Hepatocyte (in vitro differentiated cells): ENCODE measurements around the gene ZMYND10. TPM values are rescaled to one million over a fixed set of nuclear protein-coding genes. Genes with fewer than 3 reads are reported as not detected.

Experiments
- DNase-seq: peaks from one replicate; pipeline ENCODE4 v3.0.0-alpha.2; 2016; ENCODE audit warnings: low spot score
- H2AFZ ChIP-seq: fragments of 200-600 bp; sonication (generic); 2 replicates; pipeline ENCODE4 v1.6.0; 2016; ENCODE audit warnings: antibody characterized with exemption, mild to moderate bottlenecking
- H3K27ac ChIP-seq: fragments of 200-600 bp; sonication (generic); 2 replicates; pipeline ENCODE4 v1.5.1; 2016; ENCODE audit warnings: mild to moderate bottlenecking
- H3K27me3 ChIP-seq: fragments of 200-600 bp; sonication (generic); 2 replicates; pipeline ENCODE4 v1.6.1; 2016
- H3K36me3 ChIP-seq: fragments of 200-600 bp; sonication (generic); replicated peaks from 2 replicates; pipeline ENCODE4 v1.5.1; 2016; ENCODE audit warnings: low read depth; ENCODE audit not compliant: insufficient read depth
- H3K4me1 ChIP-seq: fragments of 200-600 bp; sonication (generic); 2 replicates; pipeline ENCODE4 v1.5.1; 2016; ENCODE audit warnings: mild to moderate bottlenecking, moderate library complexity; ENCODE audit not compliant: insufficient read depth
- H3K4me2 ChIP-seq: fragments of 200-600 bp; sonication (generic); 2 replicates; pipeline ENCODE4 v1.6.0; 2016
- H3K4me3 ChIP-seq: fragments of 200-600 bp; sonication (generic); 2 replicates; pipeline ENCODE4 v1.5.1; 2016; ENCODE audit warnings: mild to moderate bottlenecking
- H3K79me2 ChIP-seq: fragments of 200-600 bp; sonication (generic); 2 replicates; pipeline ENCODE4 v1.6.0; 2017; ENCODE audit warnings: mild to moderate bottlenecking
- H3K9me2 ChIP-seq: fragments of 200-600 bp; sonication (generic); replicated peaks from 2 replicates; pipeline ENCODE4 v1.6.0; 2017; ENCODE audit warnings: mild to moderate bottlenecking; ENCODE audit not compliant: insufficient read depth
- H3K9me3 ChIP-seq: fragments of 200-600 bp; sonication (generic); 2 replicates; pipeline ENCODE4 v1.5.1; 2016; ENCODE audit warnings: low read depth, mild to moderate bottlenecking
- H4K20me1 ChIP-seq: fragments of 200-600 bp; sonication (generic); 2 replicates; pipeline ENCODE4 v1.6.0; 2016; ENCODE audit warnings: mild to moderate bottlenecking; ENCODE audit not compliant: insufficient read depth, poor library complexity, severe bottlenecking
- EZH2 ChIP-seq: fragments of 200-600 bp; sonication (generic); IDR thresholded peaks from 2 replicates; pipeline ENCODE4 v1.6.1; 2016; ENCODE audit warnings: antibody characterized with exemption, mild to moderate bottlenecking, borderline replicate concordance
- EZH2phosphoT487 ChIP-seq: fragments of 200-600 bp; sonication (generic); IDR thresholded peaks from one replicate; pipeline ENCODE4 v1.6.1; 2018; ENCODE audit warnings: antibody characterized with exemption, mild to moderate bottlenecking, low read depth, moderate library complexity; ENCODE audit not compliant: unreplicated experiment, severe bottlenecking
- WGBS: methylation state at CpG from one replicate; pipeline ENCODE4 v1.1.6; 2016; ENCODE audit warnings: low lambda C conversion rate; ENCODE audit errors: missing lambda C conversion rate; 5-methylcytosine and 5-hydroxymethylcytosine counted together
- polyA plus RNA-seq: library from polyadenylated mRNA; unstranded; fragments of >200 nt; fragmentation: Nextera tagmentation; extraction: Ambion mirVana; gene quantifications from 2 replicates; pipeline ENCODE4 v1.2.1, GENCODE V29; 2016
- total RNA-seq: library from RNA; depleted of rRNA; stranded (reverse); fragments of >200 nt; gene quantifications from 2 replicates; pipeline ENCODE4 v1.2.3, GENCODE V29; 2014
- TF ChIP-seq, protein P1 (sequence below): fragments of 200-600 bp; sonication (generic); IDR thresholded peaks from 2 replicates; pipeline ENCODE4 v1.5.1; 2016; ENCODE audit warnings: antibody characterized with exemption, mild to moderate bottlenecking; ENCODE audit not compliant: poor library complexity

ZMYND10 gene
- total and polyA plus RNA-seq, 2 experiments from 2014 or later, result 0.20 to 0.77 TPM

DNA sequence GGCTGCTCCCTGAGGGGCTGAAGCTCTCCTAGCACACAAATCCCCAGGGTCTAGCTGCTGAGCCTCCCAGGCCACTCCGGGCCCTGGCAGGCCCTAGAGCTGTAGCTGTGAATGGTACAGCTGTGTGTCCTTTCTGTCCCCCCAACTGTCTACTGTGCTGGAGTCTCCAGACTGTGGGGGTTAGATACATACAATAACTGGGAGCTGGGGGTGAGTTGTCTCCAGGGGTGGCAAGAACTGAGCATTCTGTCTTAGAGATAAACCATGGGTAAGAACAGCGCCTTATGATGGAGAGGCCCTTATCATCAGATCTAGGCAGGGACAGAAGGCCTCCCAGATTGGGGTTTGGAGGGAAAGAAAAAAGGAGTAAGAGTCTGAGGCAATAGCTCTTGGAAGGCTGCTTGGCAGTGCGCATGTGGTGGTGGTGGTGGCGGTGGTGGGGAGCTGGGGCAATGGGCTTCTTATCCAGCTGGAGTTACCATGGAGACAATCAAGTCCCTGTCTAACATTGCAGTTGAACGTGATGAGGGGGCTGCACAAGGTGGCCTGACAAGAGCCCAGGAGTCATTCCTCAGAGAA is 8.7 kb upstream of the ZMYND10 start:
- H3K27ac ChIP-seq, result no peak overlapping the region
- no peak for DNase-seq
- H3K9me2 ChIP-seq, result no peaks in the 10 kb centered on the region
- WGBS, result 94% methylated on average over 5 of the region's 5 CpGs
- H3K27me3 ChIP-seq, result no peaks in the 10 kb centered on the region
- H3K36me3 ChIP-seq, result no peaks in the 10 kb centered on the region
- no peak overlapping the region for H3K4me3 ChIP-seq
- H3K4me1 ChIP-seq, result peaks cover 44% of the 10 kb centered on the region
- no peak overlapping the region for H3K4me2 ChIP-seq
- peaks cover 38% of the 10 kb centered on the region for H4K20me1 ChIP-seq
- no peak overlapping the region for H2AFZ ChIP-seq
- H3K9me3 ChIP-seq, result no peaks in the 10 kb centered on the region
- TF ChIP-seq, protein P1, sequence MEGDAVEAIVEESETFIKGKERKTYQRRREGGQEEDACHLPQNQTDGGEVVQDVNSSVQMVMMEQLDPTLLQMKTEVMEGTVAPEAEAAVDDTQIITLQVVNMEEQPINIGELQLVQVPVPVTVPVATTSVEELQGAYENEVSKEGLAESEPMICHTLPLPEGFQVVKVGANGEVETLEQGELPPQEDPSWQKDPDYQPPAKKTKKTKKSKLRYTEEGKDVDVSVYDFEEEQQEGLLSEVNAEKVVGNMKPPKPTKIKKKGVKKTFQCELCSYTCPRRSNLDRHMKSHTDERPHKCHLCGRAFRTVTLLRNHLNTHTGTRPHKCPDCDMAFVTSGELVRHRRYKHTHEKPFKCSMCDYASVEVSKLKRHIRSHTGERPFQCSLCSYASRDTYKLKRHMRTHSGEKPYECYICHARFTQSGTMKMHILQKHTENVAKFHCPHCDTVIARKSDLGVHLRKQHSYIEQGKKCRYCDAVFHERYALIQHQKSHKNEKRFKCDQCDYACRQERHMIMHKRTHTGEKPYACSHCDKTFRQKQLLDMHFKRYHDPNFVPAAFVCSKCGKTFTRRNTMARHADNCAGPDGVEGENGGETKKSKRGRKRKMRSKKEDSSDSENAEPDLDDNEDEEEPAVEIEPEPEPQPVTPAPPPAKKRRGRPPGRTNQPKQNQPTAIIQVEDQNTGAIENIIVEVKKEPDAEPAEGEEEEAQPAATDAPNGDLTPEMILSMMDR, result no peak
- TF ChIP-seq EZH2, result no peak
- no peak for TF ChIP-seq EZH2phosphoT487
- peaks cover 62% of the 10 kb centered on the region for H3K79me2 ChIP-seq

DNA sequence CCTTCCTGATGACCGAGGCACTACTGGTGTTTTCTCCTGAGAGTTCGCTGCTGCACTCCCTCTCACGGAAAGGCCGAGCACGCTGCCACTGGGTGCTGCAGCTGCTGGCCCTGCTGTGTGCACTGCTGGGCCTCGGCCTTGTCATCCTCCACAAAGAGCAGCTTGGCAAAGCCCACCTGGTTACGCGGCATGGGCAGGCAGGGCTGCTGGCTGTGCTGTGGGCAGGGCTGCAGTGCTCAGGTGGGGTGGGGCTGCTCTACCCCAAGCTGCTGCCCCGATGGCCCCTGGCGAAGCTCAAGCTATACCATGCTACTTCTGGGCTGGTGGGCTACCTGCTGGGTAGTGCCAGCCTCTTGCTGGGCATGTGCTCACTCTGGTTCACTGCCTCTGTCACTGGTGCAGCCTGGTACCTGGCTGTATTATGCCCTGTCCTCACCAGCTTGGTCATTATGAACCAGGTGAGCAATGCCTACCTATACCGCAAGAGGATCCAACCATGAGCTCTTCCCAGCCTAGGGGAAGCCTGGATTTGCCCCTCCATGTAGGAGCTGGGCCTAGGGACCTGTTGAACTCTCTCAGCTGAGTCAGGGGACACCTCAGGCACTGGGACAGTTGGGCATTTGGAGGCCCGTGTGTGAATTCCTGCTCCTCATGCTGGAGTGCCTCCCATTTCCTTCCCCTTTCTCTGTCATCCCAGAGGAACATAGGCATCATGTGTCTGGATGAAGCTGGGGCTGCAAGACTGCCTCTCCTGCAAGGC is 7.9 kb upstream of the ZMYND10 start:
- peaks cover 35% of the 10 kb centered on the region for H4K20me1 ChIP-seq
- 93% methylated on average over 12 of the region's 12 CpGs for WGBS
- H3K36me3 ChIP-seq, result no peaks in the 10 kb centered on the region
- no peak overlapping the region for H3K4me2 ChIP-seq
- H3K4me1 ChIP-seq, result peaks cover 42% of the 10 kb centered on the region
- TF ChIP-seq EZH2, result no peak
- no peak for TF ChIP-seq EZH2phosphoT487
- TF ChIP-seq, protein P1, result no peak
- no peak overlapping the region for H2AFZ ChIP-seq
- H3K27ac ChIP-seq, result no peak overlapping the region
- no peaks in the 10 kb centered on the region for H3K27me3 ChIP-seq
- DNase-seq, result no peak
- peaks cover 55% of the 10 kb centered on the region for H3K79me2 ChIP-seq
- no peaks in the 10 kb centered on the region for H3K9me3 ChIP-seq
- H3K9me2 ChIP-seq, result no peaks in the 10 kb centered on the region
- H3K4me3 ChIP-seq, result no peak overlapping the region

DNA sequence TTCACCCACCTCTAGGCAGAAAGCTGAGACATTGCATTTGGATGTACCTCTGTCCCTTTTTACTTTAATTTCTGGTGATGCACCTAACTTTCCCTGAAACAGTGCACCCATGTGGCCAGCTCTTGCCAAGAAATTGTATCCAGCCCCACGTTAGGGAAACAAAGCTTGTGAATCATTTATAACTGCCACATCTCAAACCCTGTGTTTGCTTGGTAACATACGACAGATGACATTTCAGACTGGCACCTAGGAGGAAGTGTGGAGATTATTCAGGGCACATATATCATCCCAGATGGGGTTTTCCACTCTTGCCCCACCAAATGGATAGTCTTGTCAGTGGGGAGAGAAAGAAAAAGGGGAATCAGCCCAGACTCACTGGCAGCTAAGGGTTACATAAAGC is 7.2 kb upstream of the ZMYND10 start:
- 37% methylated on average over 2 of the region's 2 CpGs for WGBS
- H3K9me2 ChIP-seq, result no peaks in the 10 kb centered on the region
- peaks cover 48% of the 10 kb centered on the region for H3K79me2 ChIP-seq
- no peaks in the 10 kb centered on the region for H3K27me3 ChIP-seq
- peaks cover 36% of the 10 kb centered on the region for H3K4me1 ChIP-seq
- no peak for TF ChIP-seq EZH2
- TF ChIP-seq, protein P1, result peak; percentile 28
- H3K36me3 ChIP-seq, result no peaks in the 10 kb centered on the region
- H3K9me3 ChIP-seq, result no peaks in the 10 kb centered on the region
- no peak overlapping the region for H3K4me3 ChIP-seq
- H2AFZ ChIP-seq, result no peak overlapping the region
- H3K27ac ChIP-seq, result no peak overlapping the region
- H3K4me2 ChIP-seq, result no peak overlapping the region
- DNase-seq, result no peak
- H4K20me1 ChIP-seq, result peaks cover 28% of the 10 kb centered on the region
